ENCODE results near the gene OR5B21.

- TF ChIP-seq POLR2A (IDR thresholded peaks at IDR 0.05) (no peak), CTCF (IDR thresholded peaks at IDR 0.05) (no peak)
Observed at GRCh38 chr11:58509748-58510147, 1.8 kb upstream of the OR5B21 start.
